Aortic smooth muscle cell (primary cell): ENCODE results near the gene NUDT9. TPM values are rescaled to one million over a fixed set of nuclear protein-coding genes. Genes with fewer than 3 reads are reported as not detected.

Experiments
- total RNA-seq: library from RNA; depleted of rRNA; stranded (reverse); fragments of >200 nt; gene quantifications from 2 replicates; pipeline ENCODE4 v1.2.3, GENCODE V29; 2014

The NUDT9 gene, protein sequence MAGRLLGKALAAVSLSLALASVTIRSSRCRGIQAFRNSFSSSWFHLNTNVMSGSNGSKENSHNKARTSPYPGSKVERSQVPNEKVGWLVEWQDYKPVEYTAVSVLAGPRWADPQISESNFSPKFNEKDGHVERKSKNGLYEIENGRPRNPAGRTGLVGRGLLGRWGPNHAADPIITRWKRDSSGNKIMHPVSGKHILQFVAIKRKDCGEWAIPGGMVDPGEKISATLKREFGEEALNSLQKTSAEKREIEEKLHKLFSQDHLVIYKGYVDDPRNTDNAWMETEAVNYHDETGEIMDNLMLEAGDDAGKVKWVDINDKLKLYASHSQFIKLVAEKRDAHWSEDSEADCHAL
- 13.4 and 18.1 TPM in 2 replicates for total RNA-seq

DNA sequence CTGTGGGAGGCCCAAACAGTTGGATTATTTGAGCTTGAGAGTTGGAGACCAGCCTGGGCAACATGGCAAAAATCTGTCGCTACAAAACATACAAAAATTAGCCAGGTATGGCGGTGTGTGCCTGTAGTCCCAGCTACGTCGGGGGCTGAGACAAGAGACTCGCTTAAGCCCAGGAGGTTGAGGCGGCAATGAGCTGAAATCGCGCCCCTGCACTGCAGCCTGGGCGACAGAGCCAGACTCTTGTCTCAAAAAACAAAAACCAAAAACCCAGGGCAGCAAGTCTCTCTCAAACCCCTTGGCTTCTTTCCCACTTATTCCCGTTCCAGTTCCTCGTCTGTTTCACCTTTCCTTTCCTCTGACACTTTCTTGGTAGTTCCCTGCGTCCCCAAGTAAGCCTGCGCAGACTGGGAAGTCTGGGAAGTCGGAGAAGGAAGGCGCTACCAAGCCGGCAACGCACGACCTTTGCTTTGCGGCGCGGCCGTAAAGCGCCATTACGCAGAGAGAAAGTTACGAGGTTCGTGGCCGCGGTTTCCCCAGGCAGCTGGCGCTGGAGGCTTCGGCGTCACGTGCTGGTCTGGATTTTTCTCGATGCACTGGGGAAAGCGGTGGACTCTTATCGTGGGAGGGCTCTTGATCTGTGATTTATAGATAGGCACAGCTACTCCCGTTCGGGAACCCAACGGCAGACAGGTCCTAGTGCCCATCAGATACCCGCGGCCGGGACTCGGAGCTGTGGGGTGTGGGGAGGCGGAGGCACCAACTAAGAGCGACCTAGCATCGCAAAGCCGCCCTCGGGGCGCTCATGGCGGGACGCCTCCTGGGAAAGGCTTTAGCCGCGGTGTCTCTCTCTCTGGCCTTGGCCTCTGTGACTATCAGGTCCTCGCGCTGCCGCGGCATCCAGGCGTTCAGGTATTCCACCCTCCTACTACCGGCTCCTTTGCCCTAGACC, at the start of gene NUDT9:
Gene NUDT9 (plus strand): TSS at position 470 of the 949 bp plus-strand sequence. CDS start 333 bp downstream, at position 803.

DNA sequence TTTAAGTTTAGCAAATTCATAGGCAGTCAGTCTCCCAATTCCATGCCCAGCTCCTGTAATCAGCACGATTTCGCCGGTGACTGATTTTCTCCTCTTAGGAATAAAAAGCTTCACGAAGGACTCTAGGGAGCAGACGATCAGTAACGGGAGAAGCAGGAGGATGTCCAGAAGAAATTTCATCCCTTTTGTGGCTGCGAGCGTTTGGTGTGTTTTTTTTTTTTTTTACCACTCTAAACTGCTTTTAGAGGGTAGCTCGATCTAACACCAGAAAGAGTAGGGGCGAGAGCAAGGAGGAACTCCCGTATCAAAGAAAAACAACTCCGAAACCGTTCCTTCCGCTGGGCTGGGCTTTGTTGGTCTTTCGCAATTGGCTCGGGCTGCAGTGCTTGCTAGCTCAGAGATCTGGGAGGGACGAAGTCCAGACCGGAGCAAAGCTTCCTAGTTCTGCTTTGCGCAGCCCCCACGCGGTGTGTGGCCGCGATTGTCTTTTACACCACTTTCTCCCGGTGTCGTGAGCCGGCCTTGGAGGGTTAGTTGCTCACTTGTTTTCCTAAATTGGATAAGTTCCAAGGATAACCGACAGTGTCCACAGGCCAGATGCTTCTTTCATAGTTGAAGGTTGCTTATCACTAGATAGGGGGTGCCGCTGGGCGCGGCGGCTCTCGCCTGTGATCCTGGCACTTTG, 31.3 kb upstream of the NUDT9 start, which contains the start of gene HSD17B11:
Gene HSD17B11 (minus strand): TSS at position 298 of the 685 bp plus-strand sequence. CDS start 118 bp downstream, at position 180.

Other genes starting within 250 kb of the NUDT9 start
- gene KLHL8, start 202.0 kb upstream of the NUDT9 start, total RNA-seq, result 13.9 and 14.7 TPM in 2 replicates
- gene HSD17B13, start 99.7 kb upstream of the NUDT9 start, total RNA-seq, result under 0.01 and 0.06 TPM in 2 replicates
- 13.9 and 17.6 TPM in 2 replicates for gene HSD17B11, start 31.4 kb upstream of the NUDT9 start, total RNA-seq
- gene SPARCL1, start 106.8 kb downstream of the NUDT9 start, total RNA-seq, result 0.13 and 0.19 TPM in 2 replicates
- gene DSPP, start 186.0 kb downstream of the NUDT9 start, total RNA-seq, result not detected in 2 replicates
- gene DMP1, start 227.7 kb downstream of the NUDT9 start, total RNA-seq, result not detected in 2 replicates